RPMI8226 (cell line): ENCODE results near the gene MYMX.
"Not testable (repeated sequence)": the region's sequence is repeated elsewhere in the genome, so short reads cannot be mapped to it uniquely, and the experiment has no call there.

Source experiments
- DNase-seq: peaks from one replicate; pipeline ENCODE4 v3.0.0-alpha.2; 2015

The MYMX gene

GRCh38 chr6:44188819-44189218 lies 27.9 kb upstream of the MYMX start:
- no peak for DNase-seq

GRCh38 chr6:44189257-44189656 lies 27.5 kb upstream of the MYMX start:
- DNase-seq: no peak

GRCh38 chr6:44190715-44191114 lies 26.0 kb upstream of the MYMX start:
- no peak for DNase-seq

- no peak for DNase-seq
These were observed 24.2 kb upstream of the MYMX start for GRCh38 chr6:44192428-44193041.

- no peak for DNase-seq
These were observed 23.3 kb upstream of the MYMX start for GRCh38 chr6:44193307-44193910.

- DNase-seq: no peak
These were observed 22.4 kb upstream of the MYMX start for GRCh38 chr6:44194326-44194725.

- not testable (repeated sequence) for DNase-seq
These were observed 20.4 kb upstream of the MYMX start for GRCh38 chr6:44196351-44196750.

- no peak for DNase-seq
These were observed 18.0 kb upstream of the MYMX start for GRCh38 chr6:44198684-44199083.

GRCh38 chr6:44199883-44200282 lies 16.8 kb upstream of the MYMX start:
- no peak for DNase-seq

GRCh38 chr6:44201200-44201599 lies 15.5 kb upstream of the MYMX start:
- no peak for DNase-seq

- no peak for DNase-seq
These were observed 15.0 kb upstream of the MYMX start for GRCh38 chr6:44201638-44202303.

GRCh38 chr6:44202332-44202971 lies 14.3 kb upstream of the MYMX start:
- no peak for DNase-seq

GRCh38 chr6:44202972-44203750 lies 13.6 kb upstream of the MYMX start:
- DNase-seq: no peak

- DNase-seq: no peak
These were observed 12.8 kb upstream of the MYMX start for GRCh38 chr6:44203955-44204354.

- DNase-seq: no peak
These were observed 8.8 kb upstream of the MYMX start for GRCh38 chr6:44207966-44208365.

- no peak for DNase-seq
These were observed 5.4 kb upstream of the MYMX start for GRCh38 chr6:44211284-44211683.

- no peak for DNase-seq
These were observed 2.4 kb upstream of the MYMX start for GRCh38 chr6:44214307-44214706.

- peak; percentile 71 for DNase-seq
These were observed 812 bp downstream of the MYMX start for GRCh38 chr6:44217332-44218143.

- peak; percentile 91 for DNase-seq
These were observed 2.5 kb downstream of the MYMX start for GRCh38 chr6:44219053-44219814.

GRCh38 chr6:44219815-44220784 lies 3.4 kb downstream of the MYMX start:
- DNase-seq: no peak
